ENCODE results near the gene RIPOR3.

DNA sequence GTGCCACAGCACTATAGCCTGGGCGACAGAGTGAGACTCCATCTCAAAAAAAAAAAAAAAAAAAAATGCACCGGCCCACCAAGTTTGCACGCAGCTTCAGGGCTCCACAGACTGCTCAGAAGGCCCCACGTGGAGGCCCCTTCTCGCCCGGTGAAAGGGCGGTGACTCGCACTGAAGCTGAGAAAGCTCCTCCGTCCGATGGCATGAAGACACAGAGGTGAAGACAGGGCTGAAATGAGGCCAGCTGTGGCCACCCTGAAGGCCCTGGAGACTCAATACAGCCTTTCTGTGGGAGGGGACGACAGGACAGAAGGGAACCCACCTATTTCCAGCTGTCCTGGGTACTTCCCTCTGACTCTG lies 97.1 kb downstream of the RIPOR3 start:
- TF ChIP-seq, protein P1, sequence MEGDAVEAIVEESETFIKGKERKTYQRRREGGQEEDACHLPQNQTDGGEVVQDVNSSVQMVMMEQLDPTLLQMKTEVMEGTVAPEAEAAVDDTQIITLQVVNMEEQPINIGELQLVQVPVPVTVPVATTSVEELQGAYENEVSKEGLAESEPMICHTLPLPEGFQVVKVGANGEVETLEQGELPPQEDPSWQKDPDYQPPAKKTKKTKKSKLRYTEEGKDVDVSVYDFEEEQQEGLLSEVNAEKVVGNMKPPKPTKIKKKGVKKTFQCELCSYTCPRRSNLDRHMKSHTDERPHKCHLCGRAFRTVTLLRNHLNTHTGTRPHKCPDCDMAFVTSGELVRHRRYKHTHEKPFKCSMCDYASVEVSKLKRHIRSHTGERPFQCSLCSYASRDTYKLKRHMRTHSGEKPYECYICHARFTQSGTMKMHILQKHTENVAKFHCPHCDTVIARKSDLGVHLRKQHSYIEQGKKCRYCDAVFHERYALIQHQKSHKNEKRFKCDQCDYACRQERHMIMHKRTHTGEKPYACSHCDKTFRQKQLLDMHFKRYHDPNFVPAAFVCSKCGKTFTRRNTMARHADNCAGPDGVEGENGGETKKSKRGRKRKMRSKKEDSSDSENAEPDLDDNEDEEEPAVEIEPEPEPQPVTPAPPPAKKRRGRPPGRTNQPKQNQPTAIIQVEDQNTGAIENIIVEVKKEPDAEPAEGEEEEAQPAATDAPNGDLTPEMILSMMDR (IDR thresholded peaks at IDR 0.05), result no peak
- TF ChIP-seq POLR2A (IDR thresholded peaks at IDR 0.05; ENCODE audit: low read length) (no peak), MYC (IDR thresholded peaks at IDR 0.05; ENCODE audit: borderline replicate concordance, low read length) (no peak), EP300 (IDR thresholded peaks at IDR 0.05) (no peak), ZSCAN20 (CRISPR knock-in tag; IDR thresholded peaks at IDR 0.05) (no peak), JUNB (IDR thresholded peaks at IDR 0.05) (no peak), SMC3 (IDR thresholded peaks at IDR 0.05) (no peak), HDAC2 (IDR thresholded peaks at IDR 0.05) (no peak), RARB (CRISPR knock-in tag; IDR thresholded peaks at IDR 0.05) (no peak), TP53 (CRISPR knock-in tag; IDR thresholded peaks at IDR 0.05) (no peak), EHMT2 (IDR thresholded peaks at IDR 0.05; ENCODE audit: low read depth) (no peak)
